ENCODE measurements around the gene C1orf174. TPM values are rescaled to one million over a fixed set of nuclear protein-coding genes. Genes with fewer than 3 reads are reported as not detected.

The C1orf174 gene
- total and polyA plus RNA-seq, 12 donors, result 7.5 to 13.4 (median 10.9) TPM

DNA sequence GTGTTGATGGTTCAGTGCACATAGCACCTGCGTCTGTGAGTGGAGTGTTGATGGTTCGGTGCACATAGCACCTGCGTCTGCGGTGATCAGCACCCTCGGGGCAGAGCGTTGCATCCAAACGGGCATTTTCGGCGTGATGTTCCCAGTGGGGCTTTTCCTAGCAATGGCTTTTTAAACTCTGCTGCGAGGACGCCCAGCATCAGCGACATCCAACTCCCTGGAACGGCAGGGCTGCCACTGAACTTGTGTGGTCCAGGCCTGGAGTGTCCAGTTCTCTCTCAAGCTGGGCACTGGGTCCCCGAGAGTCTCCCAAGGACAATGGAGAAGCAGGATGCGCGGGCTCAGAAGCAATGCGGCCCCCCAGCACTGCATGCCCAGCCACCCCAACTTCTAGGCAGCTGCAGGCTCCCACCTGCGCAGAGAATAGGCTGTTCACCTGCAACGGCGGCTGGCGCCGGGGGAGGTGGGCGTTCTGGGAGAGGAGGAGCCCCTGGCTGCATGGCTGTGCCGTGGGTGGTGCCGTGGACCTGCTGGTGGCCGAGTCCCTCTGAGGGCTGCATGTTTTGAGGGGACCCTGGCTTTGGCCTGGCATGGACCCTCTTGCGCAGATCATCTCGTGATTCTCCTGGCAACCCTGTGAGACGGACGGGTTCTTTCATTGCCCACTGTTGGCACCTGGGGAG is 10.1 kb upstream of the C1orf174 start:
- Histone ChIP-seq H3K27ac (no peak overlapping the region), H3K27me3 (peaks cover 0 to 37% (median 26%) of the 10 kb centered on the region in 7 donors), H3K4me1 (peaks cover 0 to 5% (median 0%) of the 10 kb centered on the region in 9 donors), H3K4me3 (no peak overlapping the region), H3K36me3 (no peaks in the 10 kb centered on the region), H3K9me3 (no peaks in the 10 kb centered on the region)
- TF ChIP-seq, protein P1, sequence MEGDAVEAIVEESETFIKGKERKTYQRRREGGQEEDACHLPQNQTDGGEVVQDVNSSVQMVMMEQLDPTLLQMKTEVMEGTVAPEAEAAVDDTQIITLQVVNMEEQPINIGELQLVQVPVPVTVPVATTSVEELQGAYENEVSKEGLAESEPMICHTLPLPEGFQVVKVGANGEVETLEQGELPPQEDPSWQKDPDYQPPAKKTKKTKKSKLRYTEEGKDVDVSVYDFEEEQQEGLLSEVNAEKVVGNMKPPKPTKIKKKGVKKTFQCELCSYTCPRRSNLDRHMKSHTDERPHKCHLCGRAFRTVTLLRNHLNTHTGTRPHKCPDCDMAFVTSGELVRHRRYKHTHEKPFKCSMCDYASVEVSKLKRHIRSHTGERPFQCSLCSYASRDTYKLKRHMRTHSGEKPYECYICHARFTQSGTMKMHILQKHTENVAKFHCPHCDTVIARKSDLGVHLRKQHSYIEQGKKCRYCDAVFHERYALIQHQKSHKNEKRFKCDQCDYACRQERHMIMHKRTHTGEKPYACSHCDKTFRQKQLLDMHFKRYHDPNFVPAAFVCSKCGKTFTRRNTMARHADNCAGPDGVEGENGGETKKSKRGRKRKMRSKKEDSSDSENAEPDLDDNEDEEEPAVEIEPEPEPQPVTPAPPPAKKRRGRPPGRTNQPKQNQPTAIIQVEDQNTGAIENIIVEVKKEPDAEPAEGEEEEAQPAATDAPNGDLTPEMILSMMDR (IDR thresholded peaks at IDR 0.05), result no peak
- DNase-seq (no peak), ATAC-seq (no peak)
- WGBS, 2 donors, result 84 to 86% methylated on average over 30 of the region's 30 CpGs
- intact Hi-C loops (cut with DNase I), result loop anchor here in 4 of 10 donors (5.0 to 10.0 kb wide), 6 partner anchors 745 to 1837 kb away; partner anchors contain the start of gene AJAP1 (in 1 of the 4)

GRCh38 chr1:3909615-3910014 is 9.5 kb upstream of the C1orf174 start:
- intact Hi-C loops (cut with DNase I), result loop anchor here in 4 of 10 donors (5.0 to 10.0 kb wide), 6 partner anchors 745 to 1838 kb away; partner anchors contain the start of gene AJAP1 (in 1 of the 4)
- TF ChIP-seq, protein P1 (IDR thresholded peaks at IDR 0.05), result no peak
- Histone ChIP-seq H3K4me3 (no peak overlapping the region), H3K27ac (no peak overlapping the region), H3K27me3 (peaks cover 0 to 37% (median 23%) of the 10 kb centered on the region in 7 donors), H3K36me3 (no peaks in the 10 kb centered on the region), H3K9me3 (no peaks in the 10 kb centered on the region), H3K4me1 (peaks cover 0 to 5% (median 0%) of the 10 kb centered on the region in 9 donors)
- DNase-seq (no peak), ATAC-seq (no peak)
- WGBS, 2 donors, result 75 to 76% methylated on average over 7 of the region's 7 CpGs

- no peak overlapping the region for H3K27ac ChIP-seq
- H3K9me3 ChIP-seq, result no peaks in the 10 kb centered on the region
- no peak overlapping the region for H3K4me3 ChIP-seq
- TF ChIP-seq, protein P1 (IDR thresholded peaks at IDR 0.05), result no peak
- ATAC-seq, result no peak
- no peak for DNase-seq
- H3K36me3 ChIP-seq, result no peaks in the 10 kb centered on the region
- WGBS, 2 donors, result 67 to 69% methylated on average over 17 of the region's 17 CpGs
- peaks cover 0 to 33% (median 23%) of the 10 kb centered on the region in 7 donors for H3K27me3 ChIP-seq
- peaks cover 0 to 5% (median 0%) of the 10 kb centered on the region in 9 donors for H3K4me1 ChIP-seq
- intact Hi-C loops (cut with DNase I), result no loop called here
Observed at GRCh38 chr1:3908886-3909517, 8.9 kb upstream of the C1orf174 start.

- Histone ChIP-seq H3K9me3 (no peaks in the 10 kb centered on the region), H3K27ac (no peak overlapping the region), H3K4me3 (no peak overlapping the region), H3K36me3 (no peaks in the 10 kb centered on the region), H3K4me1 (peaks cover 0 to 5% (median 0%) of the 10 kb centered on the region in 9 donors), H3K27me3 (peaks cover 0 to 33% (median 23%) of the 10 kb centered on the region in 7 donors)
- WGBS, 2 donors, result 75 to 76% methylated on average over 22 of the region's 22 CpGs
- TF ChIP-seq, protein P1 (IDR thresholded peaks at IDR 0.05), result no peak
- ATAC-seq, result no peak
- DNase-seq, result no peak
- intact Hi-C loops (cut with DNase I), result no loop called here
Observed at GRCh38 chr1:3907621-3908165, 7.6 kb upstream of the C1orf174 start.

All from heart right ventricle (tissue), 16 donors.